Activated T-cell treated with anti-CD3 and anti-CD28 coated beads, Interleukin-2, amount 50 U/mL, for 4 hours (primary cell): ENCODE data around the gene CACNA2D1. TPM values are rescaled to one million over a fixed set of nuclear protein-coding genes. Genes with fewer than 3 reads are reported as not detected.

Experiments
- ATAC-seq, 2 donors: fragments of 200-7000 bp; cut with Tn5 transposase; one replicate each; pipeline ENCODE4 v1.10.0; 2021
- DNase-seq: peaks from one replicate; pipeline ENCODE4 v3.0.0-alpha.2; 2020
- H3K27me3 Mint-ChIP-seq: one replicate; pipeline ENCODE4 v1.8.0; 2021; ENCODE audit warnings: low read depth, mixed read lengths
- H3K36me3 Mint-ChIP-seq: one replicate; pipeline ENCODE4 v1.8.0; 2022; ENCODE audit warnings: mixed read lengths; ENCODE audit not compliant: insufficient read depth
- H3K4me1 Mint-ChIP-seq: one replicate; pipeline ENCODE4 v1.8.0; 2021; ENCODE audit warnings: low read depth, mixed read lengths
- H3K4me3 Mint-ChIP-seq: one replicate; pipeline ENCODE4 v1.8.0; 2021; ENCODE audit warnings: mild to moderate bottlenecking, moderate library complexity, mixed read lengths
- H3K9me3 Mint-ChIP-seq: one replicate; pipeline ENCODE4 v1.8.0; 2021; ENCODE audit warnings: mixed read lengths
- total RNA-seq, 3 donors: library from RNA; stranded (reverse); gene quantifications; one replicate each; pipeline ENCODE4 v1.2.1, GENCODE V29; 2021

CACNA2D1 gene
- under 1 TPM; 0.03 to 0.24 (median 0.18) TPM for total RNA-seq

DNA sequence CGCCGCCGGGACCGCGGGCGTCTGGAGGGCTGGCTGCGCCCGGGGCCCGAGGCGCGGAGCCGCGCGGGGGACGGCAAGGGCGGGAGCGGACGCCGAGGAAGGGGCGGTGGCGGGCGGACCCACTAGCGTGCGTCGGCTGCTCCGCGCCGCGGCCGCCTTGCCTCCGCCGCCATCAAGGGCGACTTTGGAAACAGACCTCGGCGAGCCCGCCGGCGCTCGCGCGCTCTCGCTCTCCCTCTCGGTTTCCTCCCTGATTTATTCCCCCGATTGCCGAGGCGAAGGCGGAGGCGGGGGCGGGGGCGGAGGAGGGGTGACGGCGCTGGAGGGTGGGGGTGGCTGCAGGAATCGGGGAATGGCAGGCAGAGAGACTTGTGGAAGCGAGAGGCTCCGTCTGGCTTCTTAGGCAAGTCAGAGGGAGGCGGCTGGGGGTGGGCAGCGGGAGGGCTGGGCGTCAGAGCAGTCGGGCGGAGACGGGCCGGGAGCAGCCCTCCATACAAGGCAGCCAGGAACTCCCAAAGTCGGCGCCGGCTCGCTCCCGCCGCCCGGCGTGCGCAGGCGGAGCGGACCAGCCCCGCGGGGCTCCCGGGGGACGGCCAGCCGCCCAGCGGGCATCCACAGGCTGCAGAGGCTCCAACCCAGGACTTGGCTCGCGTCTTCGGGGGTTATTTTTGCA lies at the start of gene CACNA2D1:
Gene CACNA2D1, minus strand, starts transcription at position 231 of the 673 bp plus-strand sequence.
- no peak for DNase-seq
- H3K9me3 Mint-ChIP-seq = no peaks in the 10 kb centered on the region
- ATAC-seq = peak; percentile 57 to 62
- H3K27me3 Mint-ChIP-seq = peaks cover 36% of the 10 kb centered on the region
- H3K4me3 Mint-ChIP-seq = peak within 1 kb of the TSS; percentile 54
- no peaks in the 10 kb centered on the region for H3K36me3 Mint-ChIP-seq
- peaks cover 5% of the 10 kb centered on the region for H3K4me1 Mint-ChIP-seq

DNA sequence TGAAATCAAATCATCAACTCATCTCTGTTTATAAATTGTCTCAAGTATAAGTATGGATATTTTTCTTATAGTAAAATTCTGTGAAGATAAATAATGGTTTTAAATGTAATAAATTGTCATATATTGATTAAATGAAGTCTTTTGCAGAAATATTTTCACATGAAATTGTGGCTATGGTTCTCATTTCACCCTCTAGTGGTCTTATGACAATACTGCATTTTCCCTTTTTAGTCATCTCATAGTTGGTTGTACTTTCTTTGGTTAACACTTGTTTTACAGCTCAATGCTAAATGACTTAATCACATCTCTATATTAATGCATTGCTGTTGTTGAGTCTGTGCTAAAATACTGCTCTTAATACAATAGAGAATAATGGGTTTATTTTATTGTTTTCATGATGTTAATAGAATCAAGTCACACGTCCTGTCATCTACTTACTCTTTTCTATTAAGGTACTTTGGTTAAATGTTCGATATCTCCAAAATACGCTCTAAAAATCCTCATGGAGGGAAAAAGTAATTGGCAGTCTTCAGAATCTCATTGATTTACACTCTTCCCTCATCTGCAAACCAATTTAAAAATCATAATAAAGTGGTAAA lies 38.0 kb upstream of the CACNA2D1 start:
- DNase-seq = no peak
- Mint-ChIP-seq H3K36me3 (no peaks in the 10 kb centered on the region), H3K4me3 (no peak overlapping the region), H3K27me3 (no peaks in the 10 kb centered on the region), H3K4me1 (no peaks in the 10 kb centered on the region), H3K9me3 (no peaks in the 10 kb centered on the region)
- no peak for ATAC-seq

- H3K4me3 Mint-ChIP-seq = no peak overlapping the region
- no peak for ATAC-seq
- no peaks in the 10 kb centered on the region for H3K36me3 Mint-ChIP-seq
- DNase-seq = no peak
- no peaks in the 10 kb centered on the region for H3K4me1 Mint-ChIP-seq
- H3K9me3 Mint-ChIP-seq = no peaks in the 10 kb centered on the region
- no peaks in the 10 kb centered on the region for H3K27me3 Mint-ChIP-seq
Observed at GRCh38 chr7:82477733-82478515, 34.3 kb upstream of the CACNA2D1 start.

DNA sequence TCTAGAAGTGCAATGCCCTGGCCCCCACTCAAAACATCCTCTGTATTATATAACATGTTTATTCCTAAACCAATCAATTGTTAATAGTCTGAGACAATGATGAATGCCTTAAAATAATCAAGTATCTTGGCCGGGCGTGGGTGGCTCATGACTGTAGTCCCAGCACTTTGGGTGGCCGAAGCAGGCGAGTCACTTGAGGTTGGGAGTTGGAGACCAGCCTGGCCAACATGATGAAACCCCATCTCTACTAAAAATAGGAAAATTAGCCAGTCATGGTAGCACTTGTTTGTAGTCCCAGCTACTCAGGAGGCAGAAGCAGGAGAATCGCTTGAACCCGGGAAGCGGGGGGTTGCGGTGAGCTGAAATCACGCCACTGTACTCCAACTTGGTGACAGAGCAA lies 29.4 kb upstream of the CACNA2D1 start:
- DNase-seq = no peak
- Mint-ChIP-seq H3K4me3 (no peak overlapping the region), H3K36me3 (no peaks in the 10 kb centered on the region), H3K27me3 (no peaks in the 10 kb centered on the region), H3K9me3 (no peaks in the 10 kb centered on the region), H3K4me1 (no peaks in the 10 kb centered on the region)
- no peak for ATAC-seq

GRCh38 chr7:82471351-82472020 lies 27.9 kb upstream of the CACNA2D1 start:
- H3K4me3 Mint-ChIP-seq = no peak overlapping the region
- no peaks in the 10 kb centered on the region for H3K4me1 Mint-ChIP-seq
- no peaks in the 10 kb centered on the region for H3K36me3 Mint-ChIP-seq
- no peaks in the 10 kb centered on the region for H3K9me3 Mint-ChIP-seq
- no peak for DNase-seq
- no peak for ATAC-seq
- no peaks in the 10 kb centered on the region for H3K27me3 Mint-ChIP-seq

GRCh38 chr7:82469207-82469606 lies 25.6 kb upstream of the CACNA2D1 start:
- H3K36me3 Mint-ChIP-seq = no peaks in the 10 kb centered on the region
- H3K4me1 Mint-ChIP-seq = no peaks in the 10 kb centered on the region
- H3K27me3 Mint-ChIP-seq = no peaks in the 10 kb centered on the region
- ATAC-seq = no peak
- no peaks in the 10 kb centered on the region for H3K9me3 Mint-ChIP-seq
- H3K4me3 Mint-ChIP-seq = no peak overlapping the region
- DNase-seq = no peak

- no peak for ATAC-seq
- no peaks in the 10 kb centered on the region for H3K27me3 Mint-ChIP-seq
Observed at GRCh38 chr7:82468435-82468834, 24.9 kb upstream of the CACNA2D1 start.

DNA sequence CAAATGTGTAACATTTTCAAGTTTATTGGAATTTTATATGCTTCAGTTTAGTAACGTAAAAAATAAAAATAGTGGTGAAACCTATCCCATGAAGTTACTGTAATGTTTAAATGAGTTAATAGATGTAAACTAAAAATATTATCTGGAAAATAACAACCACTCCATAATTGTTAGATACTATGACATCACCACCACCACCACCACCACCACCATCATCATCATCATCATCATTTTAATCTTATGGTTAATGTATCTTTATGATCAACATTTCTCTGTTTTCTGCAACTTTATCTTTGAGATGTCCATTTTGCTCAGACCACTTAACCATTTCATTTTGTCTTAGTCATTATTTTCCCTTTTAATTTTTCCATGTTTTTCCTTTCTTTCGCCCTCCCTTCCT lies 23.4 kb upstream of the CACNA2D1 start:
- no peaks in the 10 kb centered on the region for H3K27me3 Mint-ChIP-seq
- DNase-seq (no peak), ATAC-seq (no peak)
- H3K36me3 Mint-ChIP-seq = no peaks in the 10 kb centered on the region
- peaks cover under 1% of the 10 kb centered on the region for H3K9me3 Mint-ChIP-seq
- H3K4me3 Mint-ChIP-seq = no peak overlapping the region
- no peaks in the 10 kb centered on the region for H3K4me1 Mint-ChIP-seq

More at GRCh38 chr7:82468435-82468834, 24.9 kb upstream of the CACNA2D1 start:
- H3K9me3 Mint-ChIP-seq = no peaks in the 10 kb centered on the region
- no peaks in the 10 kb centered on the region for H3K36me3 Mint-ChIP-seq
- no peak overlapping the region for H3K4me3 Mint-ChIP-seq
- no peaks in the 10 kb centered on the region for H3K4me1 Mint-ChIP-seq
- DNase-seq = no peak

- DNase-seq = no peak
- H3K9me3 Mint-ChIP-seq = peaks cover 4% of the 10 kb centered on the region
- H3K27me3 Mint-ChIP-seq = no peaks in the 10 kb centered on the region
Observed at GRCh38 chr7:82464372-82464771, 20.8 kb upstream of the CACNA2D1 start.

GRCh38 chr7:82455295-82455694 lies 11.7 kb upstream of the CACNA2D1 start:
- ATAC-seq (no peak), DNase-seq (no peak)
- H3K36me3 Mint-ChIP-seq = no peaks in the 10 kb centered on the region
- H3K4me1 Mint-ChIP-seq = no peaks in the 10 kb centered on the region
- H3K9me3 Mint-ChIP-seq = no peaks in the 10 kb centered on the region
- H3K4me3 Mint-ChIP-seq = no peak overlapping the region
- peaks cover 2% of the 10 kb centered on the region for H3K27me3 Mint-ChIP-seq

More at GRCh38 chr7:82464372-82464771, 20.8 kb upstream of the CACNA2D1 start:
- Mint-ChIP-seq H3K4me3 (no peak overlapping the region), H3K36me3 (no peaks in the 10 kb centered on the region), H3K4me1 (no peaks in the 10 kb centered on the region)
- ATAC-seq = no peak

GRCh38 chr7:82450759-82451158 lies 7.2 kb upstream of the CACNA2D1 start:
- Mint-ChIP-seq H3K36me3 (no peaks in the 10 kb centered on the region), H3K27me3 (peaks cover 2% of the 10 kb centered on the region), H3K4me3 (no peak overlapping the region), H3K9me3 (no peaks in the 10 kb centered on the region), H3K4me1 (no peaks in the 10 kb centered on the region)
- ATAC-seq (no peak), DNase-seq (no peak)

DNA sequence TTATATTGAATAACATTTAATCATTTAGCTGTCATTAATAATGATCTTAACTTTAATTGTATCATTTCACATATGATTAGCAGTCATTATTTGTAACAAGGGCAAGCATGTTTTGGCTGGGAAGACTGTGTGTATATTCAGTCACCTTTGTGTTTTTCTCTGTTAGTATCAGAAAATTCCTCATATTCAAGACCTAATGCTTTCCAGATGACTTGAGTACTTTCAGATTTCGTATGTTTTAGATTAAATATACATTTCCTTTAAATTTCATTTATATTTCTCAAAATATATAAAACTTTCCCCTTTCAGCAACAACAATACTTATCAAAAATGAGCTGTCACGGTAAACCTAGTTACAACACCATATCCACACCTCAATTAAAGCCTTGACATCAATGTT lies 6.3 kb upstream of the CACNA2D1 start:
- DNase-seq (no peak), ATAC-seq (no peak)
- H3K9me3 Mint-ChIP-seq = no peaks in the 10 kb centered on the region
- no peaks in the 10 kb centered on the region for H3K36me3 Mint-ChIP-seq
- H3K27me3 Mint-ChIP-seq = peaks cover 10% of the 10 kb centered on the region
- no peaks in the 10 kb centered on the region for H3K4me1 Mint-ChIP-seq
- H3K4me3 Mint-ChIP-seq = no peak overlapping the region

- DNase-seq (no peak), ATAC-seq (no peak)
- H3K4me3 Mint-ChIP-seq = no peak overlapping the region
- peaks cover 28% of the 10 kb centered on the region for H3K27me3 Mint-ChIP-seq
- H3K36me3 Mint-ChIP-seq = no peaks in the 10 kb centered on the region
- no peaks in the 10 kb centered on the region for H3K9me3 Mint-ChIP-seq
- H3K4me1 Mint-ChIP-seq = peaks cover 5% of the 10 kb centered on the region
Observed at GRCh38 chr7:82446897-82447296, 3.3 kb upstream of the CACNA2D1 start.

DNA sequence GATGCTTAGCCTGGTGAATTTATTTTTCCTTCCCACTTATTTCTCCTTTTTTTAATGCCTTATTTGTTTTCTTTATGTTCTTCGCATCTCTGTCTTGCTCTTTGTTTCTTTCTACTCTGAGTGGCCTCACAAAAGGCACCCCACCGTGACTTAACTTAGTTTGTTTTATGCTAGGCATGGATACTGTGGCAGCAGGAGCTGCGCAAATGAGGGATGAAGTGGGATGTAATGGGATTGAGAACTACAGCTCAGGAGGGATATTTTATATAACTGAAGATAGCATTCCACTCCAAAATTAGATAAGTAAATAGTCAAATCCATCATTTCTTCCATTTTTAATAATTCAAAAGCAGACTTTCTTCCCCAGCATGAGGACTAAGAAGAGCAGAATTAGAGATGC lies 1.7 kb upstream of the CACNA2D1 start:
- no peak for ATAC-seq
- H3K36me3 Mint-ChIP-seq = no peaks in the 10 kb centered on the region
- H3K27me3 Mint-ChIP-seq = peaks cover 37% of the 10 kb centered on the region
- H3K4me3 Mint-ChIP-seq = no peak overlapping the region
- DNase-seq = no peak
- H3K9me3 Mint-ChIP-seq = no peaks in the 10 kb centered on the region
- peaks cover 5% of the 10 kb centered on the region for H3K4me1 Mint-ChIP-seq
